SK-N-SH (cell line): ENCODE data around the gene ATG16L2.

Experiments used
- CHD2 ChIP-seq: fragments of 150-350 bp; IDR thresholded peaks from 2 replicates; pipeline ENCODE4 v1.6.1; 2018; ENCODE audit warnings: low read length; ENCODE audit not compliant: partially characterized antibody
- FOXM1 ChIP-seq: IDR thresholded peaks from 2 replicates; pipeline ENCODE4 v1.4.0; 2012; ENCODE audit warnings: low read depth, mild to moderate bottlenecking
- JUND ChIP-seq: IDR thresholded peaks from 2 replicates; pipeline ENCODE4 v1.4.0; 2012
- RAD21 ChIP-seq: IDR thresholded peaks from 2 replicates; pipeline ENCODE4 v1.6.1; 2012; ENCODE audit warnings: mild to moderate bottlenecking, low read length
- RFX5 ChIP-seq: IDR thresholded peaks from 2 replicates; pipeline ENCODE4 v1.6.1; 2012; ENCODE audit warnings: mild to moderate bottlenecking, improper control_type of control experiment, low read length
- SIN3A ChIP-seq: IDR thresholded peaks from 2 replicates; pipeline ENCODE4 v1.6.1; 2012; ENCODE audit warnings: low read depth, mild to moderate bottlenecking, low read length, moderate library complexity, borderline replicate concordance
- SMC3 ChIP-seq: IDR thresholded peaks from 2 replicates; pipeline ENCODE4 v1.6.1; 2012; ENCODE audit warnings: low read depth, low read length, improper control_type of control experiment
- TAF1 ChIP-seq: IDR thresholded peaks from 2 replicates; pipeline ENCODE4 v1.6.1; 2012; ENCODE audit warnings: low read depth, mild to moderate bottlenecking, low read length, moderate library complexity, borderline replicate concordance
- TF ChIP-seq, protein P1 (sequence below): IDR thresholded peaks from 2 replicates; pipeline ENCODE4 v1.6.1; 2012; ENCODE audit warnings: mild to moderate bottlenecking, low read depth, low read length, moderate library complexity
- TF ChIP-seq, protein P2 (sequence below): IDR thresholded peaks from 2 replicates; pipeline ENCODE4 v1.4.0; 2012; ENCODE audit warnings: low read depth
- TF ChIP-seq, protein P3 (sequence below): fragments of 200-600 bp; sonication (generic); IDR thresholded peaks from 2 replicates; pipeline ENCODE4 v1.6.1; 2017; ENCODE audit warnings: antibody characterized with exemption, mild to moderate bottlenecking, moderate library complexity
- TF ChIP-seq, protein P4 (sequence below): IDR thresholded peaks from 2 replicates; pipeline ENCODE4 v1.4.0; 2012; ENCODE audit warnings: low read depth, borderline replicate concordance
- TF ChIP-seq, protein P5 (sequence below): fragments of 150-350 bp; IDR thresholded peaks from 2 replicates; pipeline ENCODE4 v1.6.1; 2016; ENCODE audit warnings: mild to moderate bottlenecking, low read depth, low read length

DNA sequence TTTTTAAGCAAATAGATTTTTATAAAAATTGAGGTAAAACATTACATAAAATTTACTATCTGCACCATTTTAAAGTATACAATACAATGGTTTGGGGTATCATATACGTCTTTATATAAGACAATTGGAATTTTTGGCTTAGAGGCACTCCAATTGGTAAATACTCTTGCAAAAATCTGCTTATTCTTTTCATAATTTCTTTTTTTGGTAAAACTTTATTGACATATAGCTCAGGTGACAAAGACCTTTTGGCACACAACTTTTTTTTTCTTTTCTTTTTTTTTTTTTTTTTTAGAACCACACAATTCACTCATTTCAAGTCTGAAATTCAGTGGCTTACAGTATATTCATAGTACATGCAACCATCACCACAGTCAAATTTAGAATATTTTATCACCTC lies 57.8 kb downstream of the ATG16L2 start:
- TF ChIP-seq, protein P1, sequence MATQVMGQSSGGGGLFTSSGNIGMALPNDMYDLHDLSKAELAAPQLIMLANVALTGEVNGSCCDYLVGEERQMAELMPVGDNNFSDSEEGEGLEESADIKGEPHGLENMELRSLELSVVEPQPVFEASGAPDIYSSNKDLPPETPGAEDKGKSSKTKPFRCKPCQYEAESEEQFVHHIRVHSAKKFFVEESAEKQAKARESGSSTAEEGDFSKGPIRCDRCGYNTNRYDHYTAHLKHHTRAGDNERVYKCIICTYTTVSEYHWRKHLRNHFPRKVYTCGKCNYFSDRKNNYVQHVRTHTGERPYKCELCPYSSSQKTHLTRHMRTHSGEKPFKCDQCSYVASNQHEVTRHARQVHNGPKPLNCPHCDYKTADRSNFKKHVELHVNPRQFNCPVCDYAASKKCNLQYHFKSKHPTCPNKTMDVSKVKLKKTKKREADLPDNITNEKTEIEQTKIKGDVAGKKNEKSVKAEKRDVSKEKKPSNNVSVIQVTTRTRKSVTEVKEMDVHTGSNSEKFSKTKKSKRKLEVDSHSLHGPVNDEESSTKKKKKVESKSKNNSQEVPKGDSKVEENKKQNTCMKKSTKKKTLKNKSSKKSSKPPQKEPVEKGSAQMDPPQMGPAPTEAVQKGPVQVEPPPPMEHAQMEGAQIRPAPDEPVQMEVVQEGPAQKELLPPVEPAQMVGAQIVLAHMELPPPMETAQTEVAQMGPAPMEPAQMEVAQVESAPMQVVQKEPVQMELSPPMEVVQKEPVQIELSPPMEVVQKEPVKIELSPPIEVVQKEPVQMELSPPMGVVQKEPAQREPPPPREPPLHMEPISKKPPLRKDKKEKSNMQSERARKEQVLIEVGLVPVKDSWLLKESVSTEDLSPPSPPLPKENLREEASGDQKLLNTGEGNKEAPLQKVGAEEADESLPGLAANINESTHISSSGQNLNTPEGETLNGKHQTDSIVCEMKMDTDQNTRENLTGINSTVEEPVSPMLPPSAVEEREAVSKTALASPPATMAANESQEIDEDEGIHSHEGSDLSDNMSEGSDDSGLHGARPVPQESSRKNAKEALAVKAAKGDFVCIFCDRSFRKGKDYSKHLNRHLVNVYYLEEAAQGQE = no peak
- TF ChIP-seq TAF1 = no peak
- TF ChIP-seq, protein P2, sequence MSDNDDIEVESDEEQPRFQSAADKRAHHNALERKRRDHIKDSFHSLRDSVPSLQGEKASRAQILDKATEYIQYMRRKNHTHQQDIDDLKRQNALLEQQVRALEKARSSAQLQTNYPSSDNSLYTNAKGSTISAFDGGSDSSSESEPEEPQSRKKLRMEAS = no peak
- TF ChIP-seq, protein P3, sequence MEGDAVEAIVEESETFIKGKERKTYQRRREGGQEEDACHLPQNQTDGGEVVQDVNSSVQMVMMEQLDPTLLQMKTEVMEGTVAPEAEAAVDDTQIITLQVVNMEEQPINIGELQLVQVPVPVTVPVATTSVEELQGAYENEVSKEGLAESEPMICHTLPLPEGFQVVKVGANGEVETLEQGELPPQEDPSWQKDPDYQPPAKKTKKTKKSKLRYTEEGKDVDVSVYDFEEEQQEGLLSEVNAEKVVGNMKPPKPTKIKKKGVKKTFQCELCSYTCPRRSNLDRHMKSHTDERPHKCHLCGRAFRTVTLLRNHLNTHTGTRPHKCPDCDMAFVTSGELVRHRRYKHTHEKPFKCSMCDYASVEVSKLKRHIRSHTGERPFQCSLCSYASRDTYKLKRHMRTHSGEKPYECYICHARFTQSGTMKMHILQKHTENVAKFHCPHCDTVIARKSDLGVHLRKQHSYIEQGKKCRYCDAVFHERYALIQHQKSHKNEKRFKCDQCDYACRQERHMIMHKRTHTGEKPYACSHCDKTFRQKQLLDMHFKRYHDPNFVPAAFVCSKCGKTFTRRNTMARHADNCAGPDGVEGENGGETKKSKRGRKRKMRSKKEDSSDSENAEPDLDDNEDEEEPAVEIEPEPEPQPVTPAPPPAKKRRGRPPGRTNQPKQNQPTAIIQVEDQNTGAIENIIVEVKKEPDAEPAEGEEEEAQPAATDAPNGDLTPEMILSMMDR = no peak
- TF ChIP-seq RFX5 = no peak
- TF ChIP-seq, protein P4, sequence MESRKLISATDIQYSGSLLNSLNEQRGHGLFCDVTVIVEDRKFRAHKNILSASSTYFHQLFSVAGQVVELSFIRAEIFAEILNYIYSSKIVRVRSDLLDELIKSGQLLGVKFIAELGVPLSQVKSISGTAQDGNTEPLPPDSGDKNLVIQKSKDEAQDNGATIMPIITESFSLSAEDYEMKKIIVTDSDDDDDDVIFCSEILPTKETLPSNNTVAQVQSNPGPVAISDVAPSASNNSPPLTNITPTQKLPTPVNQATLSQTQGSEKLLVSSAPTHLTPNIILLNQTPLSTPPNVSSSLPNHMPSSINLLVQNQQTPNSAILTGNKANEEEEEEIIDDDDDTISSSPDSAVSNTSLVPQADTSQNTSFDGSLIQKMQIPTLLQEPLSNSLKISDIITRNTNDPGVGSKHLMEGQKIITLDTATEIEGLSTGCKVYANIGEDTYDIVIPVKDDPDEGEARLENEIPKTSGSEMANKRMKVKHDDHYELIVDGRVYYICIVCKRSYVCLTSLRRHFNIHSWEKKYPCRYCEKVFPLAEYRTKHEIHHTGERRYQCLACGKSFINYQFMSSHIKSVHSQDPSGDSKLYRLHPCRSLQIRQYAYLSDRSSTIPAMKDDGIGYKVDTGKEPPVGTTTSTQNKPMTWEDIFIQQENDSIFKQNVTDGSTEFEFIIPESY = no peak
- no peak for TF ChIP-seq FOXM1
- no peak for TF ChIP-seq RAD21
- TF ChIP-seq JUND = no peak
- TF ChIP-seq, protein P5, sequence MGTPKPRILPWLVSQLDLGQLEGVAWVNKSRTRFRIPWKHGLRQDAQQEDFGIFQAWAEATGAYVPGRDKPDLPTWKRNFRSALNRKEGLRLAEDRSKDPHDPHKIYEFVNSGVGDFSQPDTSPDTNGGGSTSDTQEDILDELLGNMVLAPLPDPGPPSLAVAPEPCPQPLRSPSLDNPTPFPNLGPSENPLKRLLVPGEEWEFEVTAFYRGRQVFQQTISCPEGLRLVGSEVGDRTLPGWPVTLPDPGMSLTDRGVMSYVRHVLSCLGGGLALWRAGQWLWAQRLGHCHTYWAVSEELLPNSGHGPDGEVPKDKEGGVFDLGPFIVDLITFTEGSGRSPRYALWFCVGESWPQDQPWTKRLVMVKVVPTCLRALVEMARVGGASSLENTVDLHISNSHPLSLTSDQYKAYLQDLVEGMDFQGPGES = no peak
- TF ChIP-seq SMC3 = no peak
- TF ChIP-seq CHD2 = no peak
- TF ChIP-seq SIN3A = no peak
